Measurements from ENCODE around the gene TPP1.
A peak's percentile ranks its signal among the peaks of the same experiment; 100 is the strongest.

TPP1 gene

DNA sequence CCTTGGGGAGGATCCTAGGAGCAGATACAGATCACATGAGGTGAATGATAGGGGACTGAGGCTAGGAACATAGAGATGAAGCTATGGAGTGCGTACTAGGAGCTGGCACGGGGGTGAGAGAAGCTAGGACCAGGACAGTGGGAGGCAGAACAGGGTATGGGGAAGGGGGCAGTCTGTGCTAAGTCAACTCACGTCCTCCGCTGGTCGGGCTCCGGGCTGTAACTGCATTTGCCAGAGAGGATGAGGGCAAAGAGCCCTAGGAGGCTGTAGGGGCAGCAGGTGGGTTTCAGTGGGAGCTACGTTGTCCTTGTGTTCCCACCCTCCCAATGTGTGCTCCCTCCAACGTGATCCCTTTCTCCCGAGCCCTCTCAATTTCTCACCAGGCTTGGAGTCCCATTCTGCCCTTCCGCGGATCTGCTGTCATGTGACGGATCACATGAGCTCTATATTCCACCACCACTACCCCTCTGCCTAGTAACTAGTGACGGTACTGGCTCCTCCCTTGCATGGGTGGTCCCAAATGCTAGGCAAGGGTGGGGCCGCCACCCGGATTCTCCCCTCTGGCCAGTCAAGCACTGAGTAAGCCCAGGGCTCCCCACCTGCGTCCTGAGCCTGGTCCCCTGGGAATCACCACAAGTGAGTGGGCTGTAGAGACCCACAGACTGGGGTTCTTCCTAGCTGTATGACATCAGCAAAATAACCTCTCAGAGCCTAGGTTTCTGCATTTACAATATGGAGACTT, at the start of gene TPP1:
Gene TPP1 (minus strand): TSS at position 419 of the 742 bp plus-strand sequence. CDS start 22 bp downstream, at position 397.
- CTCF ChIA-PET = interaction anchor here (1.1 to 2.9 kb wide), 16 partner anchors 8 to 118 kb away, joined by 3 to 20 read pairs (median 5); partner anchors contain the start of genes ILK, MRPL17 and RRP8
- peak; percentile 97 for DNase-seq (ENCODE audit: extremely low spot score)
- TF ChIP-seq, protein P1, sequence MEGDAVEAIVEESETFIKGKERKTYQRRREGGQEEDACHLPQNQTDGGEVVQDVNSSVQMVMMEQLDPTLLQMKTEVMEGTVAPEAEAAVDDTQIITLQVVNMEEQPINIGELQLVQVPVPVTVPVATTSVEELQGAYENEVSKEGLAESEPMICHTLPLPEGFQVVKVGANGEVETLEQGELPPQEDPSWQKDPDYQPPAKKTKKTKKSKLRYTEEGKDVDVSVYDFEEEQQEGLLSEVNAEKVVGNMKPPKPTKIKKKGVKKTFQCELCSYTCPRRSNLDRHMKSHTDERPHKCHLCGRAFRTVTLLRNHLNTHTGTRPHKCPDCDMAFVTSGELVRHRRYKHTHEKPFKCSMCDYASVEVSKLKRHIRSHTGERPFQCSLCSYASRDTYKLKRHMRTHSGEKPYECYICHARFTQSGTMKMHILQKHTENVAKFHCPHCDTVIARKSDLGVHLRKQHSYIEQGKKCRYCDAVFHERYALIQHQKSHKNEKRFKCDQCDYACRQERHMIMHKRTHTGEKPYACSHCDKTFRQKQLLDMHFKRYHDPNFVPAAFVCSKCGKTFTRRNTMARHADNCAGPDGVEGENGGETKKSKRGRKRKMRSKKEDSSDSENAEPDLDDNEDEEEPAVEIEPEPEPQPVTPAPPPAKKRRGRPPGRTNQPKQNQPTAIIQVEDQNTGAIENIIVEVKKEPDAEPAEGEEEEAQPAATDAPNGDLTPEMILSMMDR (IDR thresholded peaks at IDR 0.05; ENCODE audit: control extremely low read depth, extremely low read depth, low read depth, missing control alignments) = no peak
- POLR2A ChIA-PET = interaction anchor here (0.6 to 2.6 kb wide), 7 partner anchors 15 to 143 kb away, joined by 3 to 12 read pairs (median 3); partner anchors contain the start of genes ARFIP2, ILK, MRPL17 and TIMM10B

DNA sequence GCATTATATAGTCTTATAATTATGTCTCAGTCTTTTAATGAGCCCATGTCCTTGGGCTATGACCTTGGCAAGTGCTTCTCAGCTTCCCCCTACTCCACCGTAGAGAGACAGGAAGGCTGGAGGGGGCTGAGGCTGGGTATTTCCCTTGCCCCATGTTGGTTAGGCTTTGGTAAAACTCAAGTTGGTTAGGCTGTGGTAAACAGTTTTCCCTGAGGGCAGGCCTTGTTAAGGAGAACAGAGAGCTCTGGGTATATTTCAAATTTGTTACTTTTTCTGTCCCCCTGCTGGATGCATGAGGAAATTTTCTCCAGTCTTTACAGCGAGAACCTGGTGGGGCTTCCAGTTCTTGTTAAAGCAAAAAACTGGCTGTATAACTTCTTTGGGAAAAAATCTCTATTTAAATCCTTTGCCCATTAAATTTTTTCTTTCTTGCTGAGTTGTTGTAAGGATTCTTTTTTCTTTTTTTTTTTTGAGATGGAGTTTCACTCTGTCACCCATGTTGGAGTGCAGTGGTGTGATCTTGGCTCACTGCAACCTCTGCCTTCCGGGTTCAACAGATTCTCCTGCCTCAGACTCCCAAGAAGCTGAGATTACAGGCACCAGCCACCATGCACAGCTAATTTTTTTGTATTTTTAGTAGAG, 48.6 kb upstream of the TPP1 start:
- ChIA-PET CTCF (interaction anchor here (0.8 to 3.0 kb wide), 21 partner anchors 9 to 75 kb away, joined by 3 to 23 read pairs (median 4); partner anchors contain the start of genes MRPL17 and TPP1), POLR2A (no interaction called here)
- TF ChIP-seq, protein P1 (IDR thresholded peaks at IDR 0.05; ENCODE audit: control extremely low read depth, extremely low read depth, low read depth, missing control alignments) = no peak
- no peak for DNase-seq (ENCODE audit: extremely low spot score)

DNA sequence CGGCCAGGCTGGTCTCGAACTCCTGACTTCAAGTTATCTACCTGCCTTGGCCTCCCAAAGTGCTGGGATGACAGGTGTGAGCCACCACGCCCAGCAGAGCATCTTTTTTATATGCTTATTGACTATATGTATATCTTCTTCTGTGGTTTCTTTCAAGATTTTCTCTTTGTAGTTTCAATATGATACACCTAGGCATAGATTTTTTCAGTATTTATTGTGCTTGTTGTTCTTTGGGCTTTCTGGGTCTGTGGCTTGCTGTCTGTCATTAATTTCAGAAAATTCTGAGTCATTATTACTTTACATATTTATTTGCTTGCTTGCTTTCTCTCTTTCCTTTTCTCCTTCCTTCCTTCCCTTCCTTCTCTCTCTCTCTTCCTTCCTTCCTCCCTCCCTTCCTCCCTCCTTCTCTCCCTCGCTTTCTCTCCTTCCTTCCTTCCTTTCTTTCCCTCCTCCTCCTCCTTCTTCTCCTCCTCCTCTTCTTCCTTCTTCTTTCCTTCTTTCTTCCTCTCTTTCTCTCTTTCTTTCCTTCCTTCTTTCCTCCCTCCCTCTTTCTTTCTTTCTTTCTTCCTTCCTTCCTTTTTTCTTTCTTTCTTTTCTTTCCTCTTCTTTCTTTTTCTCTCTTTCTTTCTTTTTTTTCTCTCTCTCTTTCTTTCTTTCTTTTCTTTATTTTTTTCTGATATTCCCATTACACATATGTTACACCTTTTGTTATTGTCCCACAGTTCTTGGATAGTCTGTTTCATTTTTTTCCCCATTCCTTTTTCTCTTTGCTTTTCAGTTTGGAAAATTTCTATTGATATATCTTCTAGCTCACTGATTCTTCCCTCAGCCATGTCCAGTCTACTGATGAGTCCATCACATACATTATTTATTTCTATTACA, 47.3 kb upstream of the TPP1 start:
- ChIA-PET CTCF (interaction anchor here (1.1 to 3.0 kb wide), 9 partner anchors 8 to 73 kb away, joined by 3 to 23 read pairs (median 4); partner anchors contain the start of gene TPP1), POLR2A (interaction anchor here (0.5 kb wide), 1 partner anchor 80 kb away, joined by 5 read pairs; no protein-coding TSS in a partner anchor)
- DNase-seq (ENCODE audit: extremely low spot score) = no peak
- TF ChIP-seq, protein P1 (IDR thresholded peaks at IDR 0.05; ENCODE audit: control extremely low read depth, extremely low read depth, low read depth, missing control alignments) = no peak

DNA sequence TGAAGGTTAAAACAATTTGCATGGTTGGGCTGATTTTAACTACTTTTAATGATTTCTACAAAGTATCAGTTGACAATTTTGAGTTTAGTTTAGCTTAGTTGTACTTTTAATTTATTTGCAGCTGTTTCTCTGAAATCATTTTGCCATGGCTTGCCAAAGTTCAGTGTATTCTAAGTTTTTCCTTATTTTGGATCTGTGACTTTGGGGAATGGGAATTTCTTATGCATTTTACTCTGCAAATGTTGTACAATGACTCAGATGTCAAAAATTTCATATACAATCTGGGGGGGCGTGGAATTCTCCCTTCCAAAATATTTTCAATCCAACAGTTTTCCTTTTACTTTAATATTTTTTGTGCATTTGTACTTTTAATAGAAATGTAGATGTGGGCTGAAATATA, 45.3 kb upstream of the TPP1 start:
- TF ChIP-seq, protein P1 (IDR thresholded peaks at IDR 0.05; ENCODE audit: control extremely low read depth, extremely low read depth, low read depth, missing control alignments) = no peak
- no peak for DNase-seq (ENCODE audit: extremely low spot score)
- ChIA-PET CTCF (no interaction called here), POLR2A (no interaction called here)

DNA sequence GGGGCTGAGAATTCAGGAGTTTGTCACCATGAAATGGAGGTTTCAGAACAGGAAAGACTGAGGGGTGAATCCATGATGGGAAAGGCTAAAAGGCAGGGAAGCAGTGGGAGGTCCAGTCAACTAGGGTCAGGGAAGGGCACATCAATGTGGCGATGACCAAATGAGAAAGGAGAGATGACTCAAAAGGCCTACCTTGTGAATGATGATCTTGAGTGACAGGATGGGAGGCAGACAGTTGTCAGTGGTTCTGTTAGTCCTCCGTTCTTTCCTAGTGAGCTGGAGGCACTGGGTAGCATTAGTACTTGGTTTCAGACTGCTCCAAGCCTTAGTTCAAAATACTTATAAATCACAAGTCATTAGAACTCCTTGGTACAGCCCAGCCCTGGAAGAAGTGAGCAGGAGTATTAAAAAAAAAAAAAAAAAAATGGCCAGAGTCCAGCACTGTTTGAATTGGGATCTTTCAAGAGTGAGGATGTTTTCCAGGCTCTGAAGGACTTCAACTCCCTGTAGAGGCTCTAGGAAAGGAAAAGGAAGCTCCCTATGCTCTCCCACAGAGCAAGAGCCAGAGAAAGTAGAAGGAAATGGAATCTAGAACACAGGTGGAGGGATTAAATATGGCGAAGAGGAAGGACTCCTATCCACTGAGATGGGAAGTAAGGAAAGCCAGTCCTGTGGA, 44.7 kb upstream of the TPP1 start:
- TF ChIP-seq, protein P1 (IDR thresholded peaks at IDR 0.05; ENCODE audit: control extremely low read depth, extremely low read depth, low read depth, missing control alignments) = no peak
- ChIA-PET POLR2A (no interaction called here), CTCF (no interaction called here)
- no peak for DNase-seq (ENCODE audit: extremely low spot score)

Measured in GM10248 (cell line).